Hepatocyte (in vitro differentiated cells): ENCODE results near the gene ANKRD12. TPM values are rescaled to one million over a fixed set of nuclear protein-coding genes. Genes with fewer than 3 reads are reported as not detected.

Experiments used
- DNase-seq: peaks from one replicate; pipeline ENCODE4 v3.0.0-alpha.2; 2016; ENCODE audit warnings: low spot score
- H2AFZ ChIP-seq: fragments of 200-600 bp; sonication (generic); 2 replicates; pipeline ENCODE4 v1.6.0; 2016; ENCODE audit warnings: antibody characterized with exemption, mild to moderate bottlenecking
- H3K27ac ChIP-seq: fragments of 200-600 bp; sonication (generic); 2 replicates; pipeline ENCODE4 v1.5.1; 2016; ENCODE audit warnings: mild to moderate bottlenecking
- H3K27me3 ChIP-seq: fragments of 200-600 bp; sonication (generic); 2 replicates; pipeline ENCODE4 v1.6.1; 2016
- H3K36me3 ChIP-seq: fragments of 200-600 bp; sonication (generic); replicated peaks from 2 replicates; pipeline ENCODE4 v1.5.1; 2016; ENCODE audit warnings: low read depth; ENCODE audit not compliant: insufficient read depth
- H3K4me1 ChIP-seq: fragments of 200-600 bp; sonication (generic); 2 replicates; pipeline ENCODE4 v1.5.1; 2016; ENCODE audit warnings: mild to moderate bottlenecking, moderate library complexity; ENCODE audit not compliant: insufficient read depth
- H3K4me2 ChIP-seq: fragments of 200-600 bp; sonication (generic); 2 replicates; pipeline ENCODE4 v1.6.0; 2016
- H3K4me3 ChIP-seq: fragments of 200-600 bp; sonication (generic); 2 replicates; pipeline ENCODE4 v1.5.1; 2016; ENCODE audit warnings: mild to moderate bottlenecking
- H3K79me2 ChIP-seq: fragments of 200-600 bp; sonication (generic); 2 replicates; pipeline ENCODE4 v1.6.0; 2017; ENCODE audit warnings: mild to moderate bottlenecking
- H3K9me2 ChIP-seq: fragments of 200-600 bp; sonication (generic); replicated peaks from 2 replicates; pipeline ENCODE4 v1.6.0; 2017; ENCODE audit warnings: mild to moderate bottlenecking; ENCODE audit not compliant: insufficient read depth
- H3K9me3 ChIP-seq: fragments of 200-600 bp; sonication (generic); 2 replicates; pipeline ENCODE4 v1.5.1; 2016; ENCODE audit warnings: low read depth, mild to moderate bottlenecking
- H4K20me1 ChIP-seq: fragments of 200-600 bp; sonication (generic); 2 replicates; pipeline ENCODE4 v1.6.0; 2016; ENCODE audit warnings: mild to moderate bottlenecking; ENCODE audit not compliant: insufficient read depth, poor library complexity, severe bottlenecking
- CTCF ChIP-seq: fragments of 200-600 bp; sonication (generic); IDR thresholded peaks from 2 replicates; pipeline ENCODE4 v1.5.1; 2016; ENCODE audit warnings: antibody characterized with exemption, mild to moderate bottlenecking; ENCODE audit not compliant: poor library complexity
- EZH2 ChIP-seq: fragments of 200-600 bp; sonication (generic); IDR thresholded peaks from 2 replicates; pipeline ENCODE4 v1.6.1; 2016; ENCODE audit warnings: antibody characterized with exemption, mild to moderate bottlenecking, borderline replicate concordance
- EZH2phosphoT487 ChIP-seq: fragments of 200-600 bp; sonication (generic); IDR thresholded peaks from one replicate; pipeline ENCODE4 v1.6.1; 2018; ENCODE audit warnings: antibody characterized with exemption, mild to moderate bottlenecking, low read depth, moderate library complexity; ENCODE audit not compliant: unreplicated experiment, severe bottlenecking
- WGBS: methylation state at CpG from one replicate; pipeline ENCODE4 v1.1.6; 2016; ENCODE audit warnings: low lambda C conversion rate; ENCODE audit errors: missing lambda C conversion rate; 5-methylcytosine and 5-hydroxymethylcytosine counted together
- polyA plus RNA-seq: library from polyadenylated mRNA; unstranded; fragments of >200 nt; fragmentation: Nextera tagmentation; extraction: Ambion mirVana; gene quantifications from 2 replicates; pipeline ENCODE4 v1.2.1, GENCODE V29; 2016
- total RNA-seq: library from RNA; depleted of rRNA; stranded (reverse); fragments of >200 nt; gene quantifications from 2 replicates; pipeline ENCODE4 v1.2.3, GENCODE V29; 2014

ANKRD12 gene
- total and polyA plus RNA-seq, 2 experiments from 2014 or later: 29.2 to 34.3 TPM

GRCh38 chr18:9215221-9215933 is 78.8 kb downstream of the ANKRD12 start:
- H3K9me2 ChIP-seq: no peaks in the 10 kb centered on the region
- WGBS: 81% methylated on average over 6 of the region's 6 CpGs
- H3K9me3 ChIP-seq: no peaks in the 10 kb centered on the region
- no peak overlapping the region for H2AFZ ChIP-seq
- no peak overlapping the region for H3K4me3 ChIP-seq
- H3K27me3 ChIP-seq: no peaks in the 10 kb centered on the region
- H3K27ac ChIP-seq: peak overlapping the region; percentile 16
- no peaks in the 10 kb centered on the region for H3K79me2 ChIP-seq
- no peak for TF ChIP-seq EZH2
- no peak for TF ChIP-seq EZH2phosphoT487
- no peak for TF ChIP-seq CTCF
- H3K4me2 ChIP-seq: no peak overlapping the region
- H3K4me1 ChIP-seq: no peaks in the 10 kb centered on the region
- H3K36me3 ChIP-seq: no peaks in the 10 kb centered on the region
- H4K20me1 ChIP-seq: no peaks in the 10 kb centered on the region
- peak; percentile 9 for DNase-seq

- Histone ChIP-seq H3K9me2 (no peaks in the 10 kb centered on the region), H3K27ac (no peak overlapping the region), H4K20me1 (no peaks in the 10 kb centered on the region), H3K4me3 (no peak overlapping the region), H3K4me1 (no peaks in the 10 kb centered on the region), H3K9me3 (no peaks in the 10 kb centered on the region), H3K79me2 (no peaks in the 10 kb centered on the region), H3K36me3 (no peaks in the 10 kb centered on the region), H3K4me2 (no peak overlapping the region), H2AFZ (no peak overlapping the region), H3K27me3 (no peaks in the 10 kb centered on the region)
- no peak for TF ChIP-seq EZH2
- TF ChIP-seq EZH2phosphoT487: no peak
- TF ChIP-seq CTCF: no peak
- WGBS: 97% methylated on average over 3 of the region's 3 CpGs
- DNase-seq: no peak
Measured at GRCh38 chr18:9216459-9216858, 79.9 kb downstream of the ANKRD12 start.

GRCh38 chr18:9217743-9218451 is 81.3 kb downstream of the ANKRD12 start:
- no peak overlapping the region for H2AFZ ChIP-seq
- no peaks in the 10 kb centered on the region for H3K9me2 ChIP-seq
- 98% methylated on average over 3 of the region's 3 CpGs for WGBS
- H3K27ac ChIP-seq: no peak overlapping the region
- peaks cover 2% of the 10 kb centered on the region for H3K79me2 ChIP-seq
- no peaks in the 10 kb centered on the region for H3K4me1 ChIP-seq
- no peak for DNase-seq
- H3K36me3 ChIP-seq: no peaks in the 10 kb centered on the region
- H4K20me1 ChIP-seq: no peaks in the 10 kb centered on the region
- no peak overlapping the region for H3K4me2 ChIP-seq
- no peak for TF ChIP-seq EZH2
- TF ChIP-seq CTCF: no peak
- no peak for TF ChIP-seq EZH2phosphoT487
- H3K9me3 ChIP-seq: no peaks in the 10 kb centered on the region
- no peak overlapping the region for H3K4me3 ChIP-seq
- H3K27me3 ChIP-seq: no peaks in the 10 kb centered on the region
